Mucosa of descending colon (tissue), 3 donors: ENCODE measurements around the gene LRP1. TPM values are rescaled to one million over a fixed set of nuclear protein-coding genes. Genes with fewer than 3 reads are reported as not detected.
A peak's percentile ranks its signal among the peaks of the same experiment; 100 is the strongest.

Experiments used
- ATAC-seq: fragments of 200-7000 bp; cut with Tn5 transposase; one replicate; pipeline ENCODE4 v1.9.1; 2020; ENCODE audit warnings: mild to moderate bottlenecking, moderate library complexity
- DNase-seq, 3 donors: peaks; one replicate each; pipeline ENCODE4 v3.0.0-alpha.2; 2020
- H3K36me3 ChIP-seq: fragments of 200-600 bp; one replicate; pipeline ENCODE4 v1.8.0; 2021; ENCODE audit warnings: low read depth, mild to moderate bottlenecking
- H3K4me1 ChIP-seq: fragments of 200-600 bp; one replicate; pipeline ENCODE4 v1.8.0; 2021; ENCODE audit warnings: low read depth, mild to moderate bottlenecking
- H3K4me3 ChIP-seq: fragments of 200-600 bp; one replicate; pipeline ENCODE4 v1.8.0; 2021; ENCODE audit warnings: mild to moderate bottlenecking
- H3K9me3 ChIP-seq: fragments of 200-600 bp; one replicate; pipeline ENCODE4 v1.8.0; 2021; ENCODE audit warnings: mild to moderate bottlenecking
- intact Hi-C, 2 donors: fragments of 100-400 bp; cut with DNase I in 1 of 2; cut with micrococcal nuclease in 1 of 2; formaldehyde crosslinking; loops; one replicate each; pipeline versions ENCODE4 v1.11.0 to v1.11.1; 2022; cut with DNase I, micrococcal nuclease
- total RNA-seq, 3 donors: library from RNA; stranded (reverse); fragmentation: NEBNext Ultra II Directional in 2 of 3; extraction: Animal tissue kit (Norgen Biotek cat#: 25700) in 2 of 3; gene quantifications; one replicate each; pipeline versions ENCODE4 v1.2.1 to v1.2.4, GENCODE V29; 2021 to 2023
- TF ChIP-seq, protein P1 (sequence below): fragments of 200-600 bp; IDR thresholded peaks from one replicate; pipeline ENCODE4 v1.8.0; 2022; ENCODE audit warnings: antibody characterized with exemption, mild to moderate bottlenecking
- donor health status: DM: no; HTN: no; CAD: no; lungs with moderate emphysema.
- donor health status: DM: no; HTN: no; CAD: no.
- donor health status: DM: no; HTN: yes; CAD: no.

LRP1 gene
- total RNA-seq, 3 donors from 2014 or later = 128 to 223 (median 148) TPM

DNA sequence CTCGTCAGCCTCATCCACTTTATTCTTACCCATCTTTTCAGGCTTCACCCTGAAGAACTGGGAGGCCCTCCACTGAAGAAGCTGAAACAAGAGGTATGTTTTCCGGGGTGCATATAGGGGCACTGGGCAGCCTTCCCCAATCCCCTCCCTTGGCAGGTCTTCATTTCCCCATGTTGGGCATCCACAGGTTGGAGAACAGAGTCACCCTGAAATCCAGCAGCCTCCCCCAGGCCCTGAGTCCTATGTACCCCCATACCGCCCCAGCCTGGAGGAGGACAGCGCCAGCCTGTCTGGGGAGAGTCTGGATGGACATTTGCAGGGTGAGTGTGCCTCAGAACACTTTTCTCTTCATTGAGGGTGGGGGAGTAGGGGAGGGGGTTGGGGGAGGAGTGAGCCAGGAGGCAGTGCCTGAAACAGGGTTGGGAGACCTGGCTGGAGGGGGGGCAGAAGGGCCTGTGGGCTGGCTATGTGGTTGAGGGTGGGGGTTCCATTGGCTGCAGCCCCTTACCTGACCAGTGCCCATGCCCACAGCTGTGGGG is 35.3 kb upstream of the LRP1 start:
- TF ChIP-seq, protein P1, sequence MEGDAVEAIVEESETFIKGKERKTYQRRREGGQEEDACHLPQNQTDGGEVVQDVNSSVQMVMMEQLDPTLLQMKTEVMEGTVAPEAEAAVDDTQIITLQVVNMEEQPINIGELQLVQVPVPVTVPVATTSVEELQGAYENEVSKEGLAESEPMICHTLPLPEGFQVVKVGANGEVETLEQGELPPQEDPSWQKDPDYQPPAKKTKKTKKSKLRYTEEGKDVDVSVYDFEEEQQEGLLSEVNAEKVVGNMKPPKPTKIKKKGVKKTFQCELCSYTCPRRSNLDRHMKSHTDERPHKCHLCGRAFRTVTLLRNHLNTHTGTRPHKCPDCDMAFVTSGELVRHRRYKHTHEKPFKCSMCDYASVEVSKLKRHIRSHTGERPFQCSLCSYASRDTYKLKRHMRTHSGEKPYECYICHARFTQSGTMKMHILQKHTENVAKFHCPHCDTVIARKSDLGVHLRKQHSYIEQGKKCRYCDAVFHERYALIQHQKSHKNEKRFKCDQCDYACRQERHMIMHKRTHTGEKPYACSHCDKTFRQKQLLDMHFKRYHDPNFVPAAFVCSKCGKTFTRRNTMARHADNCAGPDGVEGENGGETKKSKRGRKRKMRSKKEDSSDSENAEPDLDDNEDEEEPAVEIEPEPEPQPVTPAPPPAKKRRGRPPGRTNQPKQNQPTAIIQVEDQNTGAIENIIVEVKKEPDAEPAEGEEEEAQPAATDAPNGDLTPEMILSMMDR = no peak
- ATAC-seq (no peak), DNase-seq (no peak)
- Histone ChIP-seq H3K4me3 (no peak overlapping the region), H3K9me3 (no peaks in the 10 kb centered on the region), H3K36me3 (no peaks in the 10 kb centered on the region), H3K4me1 (peaks cover 33% of the 10 kb centered on the region)
- intact Hi-C loops = no loop called here

- ATAC-seq (peak; percentile 43), DNase-seq (peak; percentile 62 to 79 (median 65))
- no peaks in the 10 kb centered on the region for H3K36me3 ChIP-seq
- TF ChIP-seq, protein P1 = peak; percentile 45
- intact Hi-C loops = no loop called here
- H3K9me3 ChIP-seq = no peaks in the 10 kb centered on the region
- no peak overlapping the region for H3K4me3 ChIP-seq
- H3K4me1 ChIP-seq = peaks cover 26% of the 10 kb centered on the region
Observed at GRCh38 chr12:57093415-57094207, 34.7 kb upstream of the LRP1 start.

- Histone ChIP-seq H3K9me3 (no peaks in the 10 kb centered on the region), H3K4me3 (no peak overlapping the region), H3K36me3 (no peaks in the 10 kb centered on the region), H3K4me1 (peaks cover 25% of the 10 kb centered on the region)
- no peak for ATAC-seq
- intact Hi-C loops = no loop called here
- TF ChIP-seq, protein P1 = no peak
- peak in 1 of 3 donors; percentile 27 for DNase-seq
Observed at GRCh38 chr12:57094208-57095160, 33.8 kb upstream of the LRP1 start.

DNA sequence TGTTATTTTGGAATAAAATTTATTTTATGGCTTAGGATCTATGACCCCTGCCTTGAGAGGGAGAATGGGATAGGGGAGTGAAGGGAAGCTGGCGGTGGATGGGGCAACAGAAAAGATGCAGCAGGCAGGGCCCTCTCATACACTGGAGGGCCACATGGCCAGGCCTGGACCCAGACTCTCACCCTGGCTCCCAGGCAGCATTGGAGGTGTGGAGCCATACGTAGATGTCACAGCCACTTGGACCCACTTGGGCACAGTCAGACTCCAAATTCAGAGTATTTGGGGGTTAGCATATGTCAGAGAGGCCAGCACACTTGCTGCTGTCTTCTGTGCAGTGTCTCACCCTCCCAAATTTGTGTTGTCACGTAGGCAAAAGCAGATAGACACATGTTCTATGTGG is 32.8 kb upstream of the LRP1 start:
- Histone ChIP-seq H3K4me1 (peaks cover 15% of the 10 kb centered on the region), H3K36me3 (no peaks in the 10 kb centered on the region), H3K9me3 (no peaks in the 10 kb centered on the region), H3K4me3 (no peak overlapping the region)
- DNase-seq = no peak
- no peak for ATAC-seq
- TF ChIP-seq, protein P1 = no peak
- intact Hi-C loops = no loop called here

DNA sequence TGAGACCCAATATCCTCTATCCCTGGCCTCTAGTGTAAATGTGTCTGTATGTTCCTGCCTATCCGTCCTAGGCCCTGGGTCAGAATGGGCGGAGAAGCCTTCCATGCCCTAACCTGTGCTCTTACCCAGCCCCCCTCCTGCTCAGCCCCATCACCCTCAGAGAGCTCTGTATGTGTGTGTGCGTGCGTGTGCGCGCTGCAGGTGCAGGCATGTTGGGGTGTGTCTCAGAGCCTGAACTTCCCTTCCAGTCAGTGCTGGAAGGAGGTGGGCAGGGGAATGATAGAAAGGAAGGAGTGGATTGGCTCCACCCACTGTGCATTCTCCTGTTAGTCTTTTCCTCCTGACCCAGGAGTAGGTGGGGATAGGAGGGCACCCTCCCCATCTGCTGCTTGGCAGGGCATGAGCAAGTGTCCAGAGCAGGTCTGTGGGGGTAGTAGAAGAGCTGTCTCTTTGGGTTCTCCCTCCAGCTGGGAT is 32.1 kb upstream of the LRP1 start:
- no peaks in the 10 kb centered on the region for H3K9me3 ChIP-seq
- H3K4me3 ChIP-seq = no peak overlapping the region
- peaks cover 18% of the 10 kb centered on the region for H3K4me1 ChIP-seq
- H3K36me3 ChIP-seq = no peaks in the 10 kb centered on the region
- peak in 1 of 3 donors; percentile 42 for DNase-seq
- no peak for ATAC-seq
- intact Hi-C loops = no loop called here
- TF ChIP-seq, protein P1 = no peak
